Measurements from ENCODE around the gene APOB.

- no peak for TF ChIP-seq CTCF (conservative IDR thresholded peaks at IDR 0.05; ENCODE audit: low read depth, low read length)
- TF ChIP-seq EZH2 (IDR thresholded peaks at IDR 0.05; ENCODE audit: low read length, unreplicated experiment): no peak
- TF ChIP-seq EZH2phosphoT487 (IDR thresholded peaks at IDR 0.05; ENCODE audit: borderline replicate concordance, low read length): no peak
Measured at GRCh38 chr2:21011453-21011852, 32.4 kb downstream of the APOB start.

Measured in PC-3 (cell line).